ENCODE data around the gene DDAH2.
A peak's percentile ranks its signal among the peaks of the same experiment; 100 is the strongest.

Gene DDAH2

DNA sequence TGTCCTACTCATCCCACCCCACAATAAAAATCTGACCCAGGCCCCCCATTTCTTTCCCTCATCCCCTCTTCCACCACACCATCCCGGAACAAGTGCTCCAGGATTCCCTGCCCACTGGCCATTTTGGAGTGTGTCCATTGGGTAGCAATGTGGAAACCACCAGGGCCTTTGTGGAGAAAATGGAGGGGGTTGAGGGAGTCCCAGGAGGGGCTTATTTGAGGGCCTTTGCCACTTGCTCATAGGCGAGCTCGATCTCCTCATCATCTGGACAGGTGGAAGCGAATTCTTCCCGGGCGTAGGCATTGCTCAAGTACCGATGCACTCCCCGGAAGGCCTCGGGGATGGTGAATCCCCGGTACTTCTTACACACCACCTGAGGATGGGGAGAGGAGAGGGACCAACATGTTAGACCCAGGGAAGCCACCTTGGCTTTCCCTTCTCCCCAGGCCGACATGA is 1.6 kb upstream of the DDAH2 start:
- no peak for DNase-seq

DNA sequence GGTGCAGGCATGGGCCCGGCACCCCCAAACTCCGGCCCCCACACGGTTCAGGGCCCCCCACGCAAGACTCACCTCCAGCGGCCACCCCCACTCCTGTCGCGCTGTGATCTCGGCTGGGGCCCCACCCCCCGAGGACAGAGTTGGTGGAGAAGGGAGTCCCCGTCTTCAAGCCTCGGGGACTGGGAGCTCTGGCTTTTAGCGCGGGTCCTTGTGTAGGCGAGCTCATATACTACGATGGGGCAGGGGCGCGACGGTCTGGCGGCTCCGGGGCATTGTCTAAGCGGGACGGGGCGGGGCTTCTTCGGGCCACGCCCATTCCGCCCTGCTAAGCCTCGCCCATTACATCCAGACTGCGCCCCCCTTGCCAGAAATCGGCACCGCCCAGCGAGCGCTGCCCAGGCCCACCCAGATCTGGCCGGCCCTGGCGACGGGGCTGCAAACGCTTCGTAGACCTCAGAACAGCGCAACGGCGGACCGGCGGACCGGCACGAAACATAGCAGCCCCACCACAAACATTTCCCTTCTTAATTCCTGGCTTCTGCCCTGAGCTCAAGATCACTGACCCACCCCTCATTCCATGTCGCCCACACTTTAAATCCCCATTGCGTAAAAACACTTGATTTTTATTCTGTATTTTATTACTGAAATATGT is 1.0 kb upstream of the DDAH2 start:
- DNase-seq, result peak; percentile 73

DNA sequence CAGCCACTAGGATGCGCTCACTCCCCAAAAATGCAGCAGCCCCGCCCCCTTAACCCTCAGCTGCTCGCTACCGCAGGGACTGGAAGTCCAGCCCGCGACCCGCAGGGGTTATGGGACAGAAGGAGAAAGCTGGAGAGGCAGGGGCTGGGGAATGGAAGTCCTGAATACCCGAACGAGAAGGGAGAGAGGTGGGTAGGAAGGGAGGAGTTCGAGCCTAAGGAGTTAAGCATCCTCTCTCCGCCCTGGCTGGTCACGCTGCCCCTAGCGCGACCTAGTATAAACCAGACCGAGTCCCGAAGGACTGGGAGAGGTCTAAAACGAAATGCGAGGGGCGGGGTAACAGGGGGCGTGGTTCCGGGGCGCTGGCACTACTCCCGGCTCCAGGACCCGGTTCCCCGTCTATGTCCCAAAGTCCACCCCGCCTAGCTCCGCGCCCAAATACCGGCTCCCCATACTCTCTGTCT is 448 bp upstream of the DDAH2 start:
- peak; percentile 82 for DNase-seq

DNA sequence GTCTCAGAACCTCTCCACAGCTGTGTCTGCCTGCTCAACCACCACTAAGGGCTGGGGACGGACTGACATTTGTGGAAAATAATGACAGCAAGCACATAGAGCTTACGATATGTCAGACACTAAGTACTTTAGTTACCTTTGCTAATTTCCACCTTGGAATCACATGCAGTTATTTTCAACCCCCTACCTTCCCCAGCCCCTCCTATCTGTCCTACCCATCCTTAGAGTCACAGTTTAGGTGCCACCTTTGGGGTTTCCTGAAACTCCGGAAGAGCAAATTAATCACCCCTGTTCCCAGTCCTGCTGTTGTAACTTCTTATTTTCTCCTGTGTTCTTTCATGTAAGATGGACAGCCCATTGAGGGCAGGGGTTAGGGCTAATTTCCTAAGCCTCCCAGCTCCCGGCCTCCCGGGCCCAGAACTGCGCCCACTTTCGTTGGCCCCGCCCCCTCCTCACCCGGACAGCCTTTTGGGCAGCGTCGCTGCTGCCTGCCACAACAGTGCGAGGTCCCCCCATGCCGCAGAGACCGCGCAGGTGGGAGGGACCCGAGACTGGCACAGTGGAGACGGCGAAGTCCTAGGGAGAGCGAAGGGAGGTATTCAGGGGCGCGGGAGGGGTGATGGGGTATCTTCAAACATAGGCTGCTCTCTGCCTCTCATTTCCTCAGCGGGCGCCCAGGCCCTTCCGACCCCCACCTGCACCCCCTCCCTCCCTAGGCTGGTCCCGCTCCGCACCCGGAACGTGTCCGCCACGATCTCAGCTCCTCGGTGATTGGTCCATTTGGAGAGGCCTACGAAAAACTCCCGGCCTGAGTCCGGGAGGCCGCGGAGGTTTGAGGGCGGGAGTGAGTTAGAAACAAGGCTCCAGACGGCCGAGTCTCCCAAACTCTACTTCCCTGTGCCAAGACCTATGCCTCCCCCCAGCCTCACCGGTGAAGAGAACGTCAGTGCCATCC is 1.1 kb downstream of the DDAH2 start:
- DNase-seq, result no peak

DNA sequence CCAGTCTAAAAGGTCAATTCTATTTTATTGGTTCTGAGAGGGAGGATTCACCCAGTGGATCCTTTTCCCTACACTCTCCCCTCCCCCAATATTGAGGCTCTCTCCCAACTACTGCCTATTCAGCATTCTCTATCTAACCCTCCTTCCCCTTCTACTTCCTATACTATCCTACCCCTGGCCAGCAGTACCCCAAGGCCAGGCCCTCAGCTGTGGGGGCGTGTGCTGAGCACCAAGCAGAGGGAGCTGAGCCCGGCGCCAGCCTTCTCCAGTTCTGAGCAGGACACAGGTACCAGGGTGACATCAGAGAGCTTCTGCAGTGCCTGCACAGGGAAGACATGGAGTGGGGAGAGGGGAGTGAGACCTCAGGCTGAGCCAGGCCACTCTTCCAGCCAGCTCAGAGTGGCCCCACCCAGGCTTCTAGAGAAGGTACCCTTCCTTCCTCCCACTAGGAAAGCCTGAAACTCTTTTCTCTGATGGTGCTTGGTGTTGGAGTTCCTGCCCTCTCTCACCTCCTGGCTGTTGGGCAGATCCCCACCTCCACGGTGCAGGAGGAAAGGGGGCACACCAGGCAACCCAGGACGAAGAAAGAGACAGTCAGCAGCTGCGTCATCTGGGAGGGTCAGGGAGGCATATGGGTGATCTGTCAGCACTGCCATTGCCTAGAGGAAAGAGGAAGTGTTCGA is 1.9 kb downstream of the DDAH2 start:
- peak; percentile 71 for DNase-seq

DNA sequence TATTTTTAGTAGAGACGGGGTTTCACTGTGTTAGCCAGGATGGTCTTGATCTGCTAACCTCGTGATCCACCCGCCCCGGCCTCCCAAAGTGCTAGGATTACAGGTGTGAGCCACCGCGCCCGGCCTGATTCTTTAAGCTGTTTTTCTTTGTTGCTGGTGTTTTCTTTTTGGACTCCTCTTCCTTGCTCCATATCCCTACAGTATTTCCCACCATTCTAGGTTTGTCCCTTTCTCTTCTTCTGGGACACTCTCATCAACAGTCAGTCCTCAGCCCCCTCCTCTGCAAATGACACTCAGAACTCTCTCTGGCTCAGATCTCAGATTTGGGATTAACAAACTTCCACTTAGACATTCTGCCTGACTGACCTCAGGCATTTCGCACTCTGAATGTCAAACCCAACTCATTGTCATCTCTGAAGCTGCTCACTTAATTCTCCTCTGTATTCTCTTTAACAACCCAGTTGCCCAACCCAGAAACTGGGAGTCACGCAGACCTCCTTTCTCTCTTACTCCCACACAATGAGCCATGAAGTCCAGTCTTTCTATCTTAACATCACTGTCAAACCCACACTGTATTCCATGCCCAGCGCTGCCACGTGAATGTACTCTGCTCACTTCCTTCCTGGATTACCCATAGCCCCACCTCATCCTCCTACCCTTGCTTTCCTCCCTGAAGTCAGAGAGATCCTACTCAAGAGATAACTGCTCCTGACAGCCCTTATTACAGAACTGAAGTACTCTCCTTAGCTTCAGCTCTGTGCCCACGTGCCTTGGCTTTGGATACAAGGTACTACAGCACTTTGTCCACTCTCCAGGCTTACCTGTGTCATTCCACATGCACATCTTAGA is 3.4 kb downstream of the DDAH2 start:
- no peak for DNase-seq

DNA sequence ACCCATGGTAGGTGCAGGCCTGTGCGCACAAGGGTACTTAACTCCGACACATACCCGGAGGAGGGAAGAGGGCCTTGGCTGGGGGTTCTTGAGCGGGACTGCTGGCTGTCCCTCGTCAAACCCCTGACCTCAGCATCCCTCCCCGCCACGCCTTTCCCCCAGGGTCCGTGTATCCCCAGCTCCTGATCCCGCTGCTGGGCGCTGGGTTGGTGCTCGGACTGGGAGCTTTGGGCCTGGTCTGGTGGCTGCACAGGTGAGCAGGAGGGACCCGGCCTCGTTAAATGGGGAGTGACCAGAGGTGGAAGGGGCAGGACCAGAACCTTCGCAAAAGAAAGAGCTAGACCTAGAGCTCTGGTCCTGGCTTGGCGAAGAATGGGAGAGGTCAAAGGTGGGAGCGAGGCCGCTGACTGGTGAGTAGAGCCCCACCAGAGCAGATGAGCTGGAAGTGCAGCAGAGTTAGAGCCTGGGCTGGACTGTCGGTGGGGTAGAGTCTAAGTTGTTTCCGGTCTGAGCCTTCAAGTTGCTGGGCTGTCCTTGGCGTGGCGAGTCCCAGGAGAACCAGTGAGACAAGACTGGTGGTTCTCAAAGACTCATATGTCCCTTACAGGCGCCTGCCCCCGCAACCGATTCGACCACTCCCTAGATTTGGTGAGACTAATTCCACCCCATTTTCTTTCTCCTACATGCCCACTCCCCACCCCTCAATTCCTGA is 5.0 kb downstream of the DDAH2 start:
- DNase-seq, result no peak

DNA sequence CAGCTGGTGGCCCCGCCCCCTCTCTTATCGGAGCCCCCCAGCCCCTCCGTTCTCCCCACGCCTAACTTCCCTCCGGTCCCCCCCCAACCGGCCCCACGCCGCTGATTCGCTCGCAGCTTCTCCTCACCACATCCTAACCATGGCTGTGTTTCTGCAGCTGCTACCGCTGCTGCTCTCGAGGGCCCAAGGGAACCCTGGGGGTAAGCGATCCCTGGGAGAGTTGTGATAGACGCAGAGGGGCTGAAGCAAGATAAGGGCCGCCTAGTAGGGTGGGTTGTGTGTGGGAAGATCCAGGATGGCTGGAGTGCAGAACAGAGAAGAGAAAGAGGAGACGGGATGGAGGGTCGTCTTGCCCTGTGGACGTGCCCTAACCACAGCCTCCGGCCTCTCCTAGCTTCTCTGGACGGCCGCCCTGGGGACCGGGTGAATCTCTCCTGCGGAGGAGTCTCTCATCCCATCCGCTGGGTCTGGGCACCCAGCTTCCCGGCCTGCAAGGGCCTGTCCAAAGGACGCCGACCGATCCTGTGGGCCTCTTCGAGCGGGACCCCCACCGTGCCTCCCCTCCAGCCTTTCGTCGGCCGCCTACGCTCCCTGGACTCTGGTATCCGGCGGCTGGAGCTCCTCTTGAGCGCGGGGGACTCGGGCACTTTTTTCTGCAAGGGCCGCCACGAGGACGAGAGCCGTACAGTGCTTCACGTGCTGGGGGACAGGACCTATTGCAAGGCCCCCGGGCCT is 5.7 kb downstream of the DDAH2 start, which contains the start of gene MPIG6B:
Gene MPIG6B, plus strand, starts transcription at position 129 of the 735 bp plus-strand sequence. Its CDS starts 11 bp downstream, at position 140.
- no peak for DNase-seq

DNA sequence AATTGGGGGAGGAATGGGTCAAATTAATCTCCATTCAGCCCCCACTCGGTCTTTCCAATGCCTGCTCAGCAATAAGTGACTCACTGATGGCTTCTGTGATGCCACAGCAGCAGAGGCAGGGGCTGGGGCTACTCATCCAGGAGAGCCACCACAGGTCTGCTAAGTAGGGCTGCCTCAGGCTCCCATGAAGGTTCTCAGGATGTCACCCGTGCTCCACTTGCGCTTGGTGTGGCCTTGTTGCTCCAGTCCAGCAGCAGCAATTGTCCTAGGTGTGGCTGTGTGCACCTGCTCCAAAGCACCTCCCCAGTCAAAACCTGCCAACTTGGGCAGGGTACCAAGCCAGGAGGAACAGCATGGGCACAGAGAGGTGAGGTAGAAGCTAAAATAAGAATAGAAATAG is 6.9 kb downstream of the DDAH2 start:
- no peak for DNase-seq

DNA sequence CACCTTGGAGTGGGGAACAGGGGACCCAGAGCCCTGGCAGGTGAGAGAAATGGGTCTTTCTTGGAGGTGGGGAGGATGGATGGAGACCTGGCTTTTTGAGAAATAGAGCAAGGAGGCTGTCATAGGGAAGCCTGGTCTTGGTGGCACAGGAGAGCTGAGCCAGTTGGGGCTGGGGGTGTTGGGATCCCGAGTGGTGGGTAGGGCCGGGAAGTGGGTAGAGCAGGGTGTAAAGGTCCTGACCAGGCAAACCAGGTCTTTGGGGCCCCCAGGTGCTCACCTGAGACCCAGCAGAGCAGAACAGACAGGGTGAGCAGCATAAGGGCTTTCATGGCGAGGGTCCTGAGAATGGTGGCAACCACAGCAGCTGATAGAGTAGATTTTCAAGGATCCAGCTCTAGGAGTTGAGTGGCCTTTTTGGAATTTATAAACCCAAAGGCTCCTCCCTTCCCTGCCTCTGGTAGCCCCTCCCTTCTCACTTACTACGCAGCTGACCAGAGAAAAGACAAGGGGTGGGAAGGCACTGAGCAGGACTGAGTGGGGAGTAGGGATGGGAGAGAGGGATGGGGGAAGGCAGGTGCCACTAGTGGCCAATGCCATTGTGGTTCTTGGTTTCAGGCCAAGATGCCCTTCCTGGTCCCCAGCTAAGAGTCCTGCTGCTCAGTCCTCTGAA is 7.6 kb downstream of the DDAH2 start, which contains the start of gene LY6G6C:
Gene LY6G6C, minus strand, starts transcription at position 396 of the 670 bp plus-strand sequence. Its CDS starts 67 bp downstream, at position 329.
- DNase-seq, result no peak

DNA sequence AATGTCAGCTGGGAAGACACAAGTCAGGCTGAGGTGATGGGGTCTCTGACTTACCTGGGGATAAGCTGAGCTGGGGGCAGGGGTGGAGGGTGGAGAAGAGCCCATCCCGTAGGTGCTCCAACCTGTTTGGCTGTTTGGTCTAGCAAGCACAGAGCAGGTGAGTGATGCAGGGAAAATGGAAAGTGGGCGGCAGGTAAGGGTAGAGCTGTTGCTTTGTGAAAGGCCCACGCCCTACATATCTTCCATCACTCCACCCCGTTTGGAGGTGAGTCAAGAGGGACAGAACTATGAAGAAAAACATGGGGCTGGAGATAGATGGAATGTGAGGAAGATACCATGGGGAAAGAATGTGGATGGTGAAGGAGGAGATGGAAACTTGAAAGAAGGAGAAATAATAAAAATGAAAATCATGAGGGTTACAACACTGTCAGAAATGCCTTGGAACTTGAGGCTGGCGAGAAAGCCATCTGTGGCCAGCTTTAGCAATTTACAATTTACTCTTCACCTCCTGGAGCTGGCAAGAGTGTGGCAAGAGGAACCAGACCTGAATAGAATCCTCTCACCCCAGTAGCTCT is 8.8 kb downstream of the DDAH2 start:
- no peak for DNase-seq

DNA sequence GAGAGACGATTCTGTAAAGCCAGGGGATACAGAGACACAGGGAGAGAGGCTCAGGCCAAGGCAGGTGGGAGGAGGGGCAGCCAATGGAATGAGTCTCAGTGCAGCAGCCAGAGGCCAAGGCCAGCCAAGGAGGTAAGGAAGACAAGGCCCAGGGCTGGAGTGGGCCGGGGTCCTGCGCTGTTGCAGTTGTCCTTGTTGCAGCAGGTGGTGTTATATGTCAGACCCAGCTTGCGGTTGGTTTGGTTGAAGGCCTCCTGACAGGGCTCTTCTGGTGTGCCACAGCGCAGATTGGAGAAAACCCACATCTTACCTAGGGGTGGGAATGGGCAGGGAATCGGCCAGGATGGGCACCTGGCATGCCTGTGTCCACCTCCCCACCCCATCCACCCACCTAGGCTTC is 10.1 kb downstream of the DDAH2 start:
- no peak for DNase-seq

DNA sequence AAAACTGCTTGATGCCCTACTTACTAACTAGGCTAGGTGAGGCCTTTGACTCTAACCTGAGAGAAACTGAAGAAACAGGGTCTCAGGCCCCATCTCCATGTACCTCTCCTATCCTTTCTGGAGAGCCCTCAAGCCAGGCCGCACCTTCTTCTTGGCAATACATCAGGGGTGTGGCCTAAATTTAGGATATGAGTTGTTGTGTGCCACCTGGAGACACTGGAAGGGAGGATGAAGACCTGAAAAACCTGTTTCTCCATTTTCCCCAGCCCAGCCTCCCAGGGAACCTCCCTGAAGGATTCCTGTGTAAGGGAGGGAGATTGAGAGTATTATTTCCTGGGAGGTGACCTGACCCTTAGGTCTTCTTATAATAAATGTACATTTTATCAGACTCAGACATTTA is 10.8 kb downstream of the DDAH2 start:
- no peak for DNase-seq

DNA sequence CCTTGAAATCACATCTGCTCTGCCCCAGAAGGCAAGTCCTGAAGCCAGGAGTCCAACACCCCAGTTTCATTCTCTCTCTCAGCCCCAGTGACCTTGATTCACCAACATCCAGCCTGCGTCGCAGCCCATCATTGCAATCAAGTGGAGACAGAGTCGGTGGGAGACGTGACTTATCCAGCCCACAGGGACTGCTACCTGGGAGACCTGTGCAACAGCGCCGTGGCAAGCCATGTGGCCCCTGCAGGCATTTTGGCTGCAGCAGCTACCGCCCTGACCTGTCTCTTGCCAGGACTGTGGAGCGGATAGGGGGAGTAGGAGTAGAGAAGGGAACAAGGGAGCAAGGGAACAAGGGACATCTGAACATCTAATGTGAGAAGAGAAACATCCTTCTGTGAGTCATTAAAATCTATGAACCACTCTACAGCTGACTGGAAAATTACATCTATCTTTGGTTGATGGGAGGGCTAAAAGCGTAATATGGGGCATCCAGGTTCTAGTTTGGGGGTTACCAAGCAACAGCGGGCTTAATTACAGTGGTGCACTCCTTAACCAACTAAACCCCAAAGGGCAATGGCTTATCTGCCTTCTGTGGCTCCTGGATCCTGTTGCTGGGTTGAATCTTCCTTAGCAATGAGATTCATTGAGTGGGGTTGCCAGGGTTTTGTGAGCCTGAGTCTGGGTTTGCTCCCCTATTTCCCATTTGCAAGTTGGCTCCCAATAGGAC is 11.4 kb downstream of the DDAH2 start:
- no peak for DNase-seq

DNA sequence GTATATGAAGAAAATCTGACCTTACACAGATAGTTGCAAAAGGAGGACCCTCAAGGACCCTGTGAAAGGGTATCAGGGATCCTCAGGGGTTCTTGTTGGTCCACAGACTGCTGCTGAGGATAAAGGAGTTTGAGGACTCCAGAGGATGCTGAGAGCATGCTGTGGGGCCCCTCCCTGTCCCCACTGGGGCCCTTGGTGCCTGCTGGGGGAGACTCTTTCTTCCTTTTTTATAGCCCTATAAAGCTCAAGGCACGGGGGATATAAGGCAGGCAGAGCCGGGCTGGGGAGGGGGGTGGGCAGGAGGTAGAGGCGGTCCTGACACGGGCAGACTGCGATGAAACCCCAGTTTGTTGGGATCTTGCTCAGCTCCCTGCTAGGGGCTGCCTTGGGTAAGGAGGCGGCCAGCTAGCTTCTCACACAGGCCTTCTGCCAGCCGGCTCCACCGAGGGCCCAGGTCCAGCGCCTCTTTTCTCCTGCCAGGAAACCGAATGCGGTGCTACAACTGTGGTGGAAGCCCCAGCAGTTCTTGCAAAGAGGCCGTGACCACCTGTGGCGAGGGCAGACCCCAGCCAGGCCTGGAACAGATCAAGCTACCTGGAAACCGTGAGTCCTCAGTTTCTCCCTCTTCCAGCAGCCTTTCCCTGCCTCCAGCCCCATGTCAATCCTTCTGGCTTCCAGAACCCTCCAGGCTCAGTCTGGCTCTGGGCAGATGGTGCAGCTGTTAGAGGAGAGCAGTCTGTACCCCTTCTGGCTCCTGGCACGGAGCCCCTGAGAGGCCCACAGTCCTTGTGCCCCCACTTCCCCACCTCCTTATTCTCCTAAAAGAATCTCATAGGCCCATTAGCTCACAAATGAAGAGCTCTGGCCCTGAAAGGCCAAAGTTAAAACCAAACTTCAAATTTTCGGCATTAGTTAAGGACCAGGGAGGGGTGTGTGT is 13.8 kb downstream of the DDAH2 start, which contains the start of gene LY6G6D:
Gene LY6G6D, plus strand, starts transcription at position 327 of the 937 bp plus-strand sequence. Its CDS starts 8 bp downstream, at position 335.
- DNase-seq, result no peak

DNA sequence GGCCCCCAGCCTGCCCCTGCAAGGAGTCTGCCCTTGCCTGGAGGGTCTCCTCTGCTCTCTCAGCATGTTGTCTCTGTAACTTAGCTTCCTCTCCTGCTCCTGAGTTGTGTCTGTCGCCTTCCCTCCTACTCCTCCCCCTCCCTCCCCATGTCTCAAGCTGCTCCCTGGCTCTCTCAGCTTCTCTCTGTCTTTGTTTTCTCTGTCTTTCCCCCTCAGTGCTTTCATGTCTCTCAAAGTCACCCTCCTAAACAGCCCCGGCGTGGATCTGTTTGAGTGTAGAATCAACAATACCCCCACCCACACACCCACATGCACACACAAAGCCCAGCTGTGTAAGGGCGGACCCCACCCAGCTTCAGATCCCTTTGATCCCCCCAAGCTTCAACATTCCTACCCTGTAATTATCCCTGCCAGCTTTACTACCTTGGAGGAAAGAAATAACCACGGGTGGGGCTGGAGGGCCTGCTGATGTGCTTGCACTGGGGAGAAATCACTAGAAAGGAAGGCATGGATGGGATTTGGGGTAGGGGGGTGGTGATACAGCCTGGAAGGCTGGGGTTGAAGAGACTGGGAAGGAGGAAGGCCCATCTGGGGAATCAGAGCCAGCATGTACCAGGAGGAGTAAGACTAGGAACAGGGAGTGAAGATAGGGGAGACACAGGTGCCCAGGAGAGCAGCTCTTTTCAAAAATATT is 15.0 kb downstream of the DDAH2 start:
- DNase-seq, result no peak

DNA sequence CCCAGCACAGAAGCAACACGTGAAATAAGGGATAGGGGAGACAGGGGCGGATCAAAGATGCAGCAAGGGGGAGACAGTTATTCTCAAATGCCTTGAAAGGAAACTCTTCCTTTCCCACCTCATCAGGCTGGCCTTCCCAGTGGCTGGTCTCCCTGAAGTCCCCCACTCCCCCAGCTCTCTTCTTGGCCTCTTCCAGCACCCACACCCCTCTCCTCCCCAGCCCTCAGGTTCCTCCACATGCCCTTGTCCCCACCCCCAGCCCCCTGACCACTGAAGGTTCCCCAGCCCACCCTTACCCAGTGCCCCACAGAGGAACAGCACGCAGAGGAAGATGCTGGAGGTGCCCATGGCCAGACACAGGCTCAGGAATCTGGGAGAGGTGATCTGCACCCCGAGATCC is 15.6 kb downstream of the DDAH2 start:
- DNase-seq, result no peak

All from CD4-positive, alpha-beta T cell treated with Interferon gamma for 1 hour (primary cell).